GM19025 (cell line): ENCODE measurements around the gene SLC5A12.

ENCODE experiments used
- ATAC-seq: cut with Tn5 transposase; IDR thresholded peaks from one replicate; pipeline ENCODE4 v1.9.1; 2021; ENCODE audit warnings: mild to moderate bottlenecking, low read depth, moderate library complexity; ENCODE audit not compliant: unreplicated experiment

Gene SLC5A12, protein sequence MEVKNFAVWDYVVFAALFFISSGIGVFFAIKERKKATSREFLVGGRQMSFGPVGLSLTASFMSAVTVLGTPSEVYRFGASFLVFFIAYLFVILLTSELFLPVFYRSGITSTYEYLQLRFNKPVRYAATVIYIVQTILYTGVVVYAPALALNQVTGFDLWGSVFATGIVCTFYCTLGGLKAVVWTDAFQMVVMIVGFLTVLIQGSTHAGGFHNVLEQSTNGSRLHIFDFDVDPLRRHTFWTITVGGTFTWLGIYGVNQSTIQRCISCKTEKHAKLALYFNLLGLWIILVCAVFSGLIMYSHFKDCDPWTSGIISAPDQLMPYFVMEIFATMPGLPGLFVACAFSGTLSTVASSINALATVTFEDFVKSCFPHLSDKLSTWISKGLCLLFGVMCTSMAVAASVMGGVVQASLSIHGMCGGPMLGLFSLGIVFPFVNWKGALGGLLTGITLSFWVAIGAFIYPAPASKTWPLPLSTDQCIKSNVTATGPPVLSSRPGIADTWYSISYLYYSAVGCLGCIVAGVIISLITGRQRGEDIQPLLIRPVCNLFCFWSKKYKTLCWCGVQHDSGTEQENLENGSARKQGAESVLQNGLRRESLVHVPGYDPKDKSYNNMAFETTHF

DNA sequence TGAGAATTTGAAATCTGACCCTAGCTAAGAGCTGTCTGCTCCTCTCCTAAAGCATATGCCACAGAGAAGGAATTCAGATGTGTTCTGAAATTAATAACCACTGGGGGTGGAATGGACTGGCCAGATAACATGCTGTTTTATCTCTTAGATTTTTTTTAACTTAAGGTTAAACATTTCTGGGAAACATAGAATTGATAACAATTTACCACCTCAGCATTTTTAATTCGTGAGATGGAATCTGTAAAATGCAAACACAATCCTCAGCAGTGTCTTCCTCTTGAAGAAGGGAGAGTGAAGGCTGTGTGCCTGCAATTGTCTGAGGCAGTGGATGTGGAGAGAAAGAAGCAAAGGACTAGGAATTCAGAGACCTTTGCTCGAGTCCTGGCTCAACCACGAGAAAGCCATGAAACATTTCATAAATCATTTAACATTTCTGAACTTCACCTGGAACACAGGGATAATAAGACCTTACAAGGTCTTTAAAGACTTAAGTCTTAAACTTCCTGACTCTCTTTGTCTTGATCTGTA is at the start of gene SLC5A12:
Gene SLC5A12, minus strand, starts transcription at position 113 of the 528 bp plus-strand sequence. CDS start 346 bp downstream, outside the sequence.
- no peak for ATAC-seq

DNA sequence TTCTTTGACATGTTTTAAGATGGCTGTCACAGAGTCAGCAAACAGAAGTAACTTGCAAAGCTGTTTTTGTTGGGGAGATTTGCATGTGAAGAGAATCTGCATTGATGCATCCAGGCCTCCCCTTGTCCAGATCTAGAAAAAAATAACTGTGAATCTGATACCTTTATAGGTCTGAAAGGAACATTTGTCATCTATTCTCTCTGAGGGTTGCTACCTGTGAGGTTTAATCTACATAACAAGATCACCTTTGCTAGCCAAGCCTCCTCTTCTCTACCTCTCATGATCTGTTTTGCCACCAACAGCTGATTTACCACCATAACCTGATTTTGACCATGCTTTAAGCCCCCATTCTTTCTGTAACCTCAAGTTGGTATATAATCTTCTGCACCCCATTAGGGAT is 47.2 kb upstream of the SLC5A12 start:
- ATAC-seq = no peak

DNA sequence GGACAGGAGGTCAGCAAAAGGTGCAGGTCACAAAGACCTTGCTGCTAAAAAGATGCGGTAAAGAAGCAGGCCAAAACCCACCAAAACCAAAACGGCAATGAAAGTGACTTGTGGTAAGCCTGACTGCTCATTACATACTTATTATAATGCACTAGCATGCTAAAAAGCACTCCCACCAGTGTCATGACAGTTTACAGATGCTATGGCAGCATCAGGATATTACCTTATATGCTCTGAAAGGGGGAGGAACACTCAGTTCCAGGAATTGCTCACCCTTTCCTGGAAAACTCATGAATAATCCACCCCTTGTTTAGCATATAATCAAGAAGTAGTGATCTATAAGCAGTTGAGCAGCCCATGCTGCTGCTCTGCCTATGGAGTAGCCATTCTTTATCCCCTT is 45.2 kb upstream of the SLC5A12 start:
- ATAC-seq = no peak

DNA sequence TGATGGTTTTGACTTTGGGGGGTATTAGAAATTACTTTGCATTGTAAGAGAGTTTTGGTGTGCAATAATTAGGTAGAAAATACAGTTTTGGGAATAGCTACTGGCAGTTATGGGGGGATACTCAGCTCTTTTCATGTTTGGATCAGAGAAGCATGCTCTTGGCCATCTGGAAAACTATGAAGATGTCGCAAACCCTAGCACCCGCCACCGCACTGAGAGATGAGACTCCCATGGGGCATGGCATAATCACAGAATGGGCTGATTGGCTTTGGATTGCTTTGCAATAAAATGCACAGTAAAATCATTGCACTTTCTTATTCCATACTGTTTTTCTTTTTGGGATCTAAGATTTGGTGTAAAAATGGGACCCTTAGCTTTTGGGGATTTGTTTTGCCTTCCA is 43.5 kb upstream of the SLC5A12 start:
- no peak for ATAC-seq

DNA sequence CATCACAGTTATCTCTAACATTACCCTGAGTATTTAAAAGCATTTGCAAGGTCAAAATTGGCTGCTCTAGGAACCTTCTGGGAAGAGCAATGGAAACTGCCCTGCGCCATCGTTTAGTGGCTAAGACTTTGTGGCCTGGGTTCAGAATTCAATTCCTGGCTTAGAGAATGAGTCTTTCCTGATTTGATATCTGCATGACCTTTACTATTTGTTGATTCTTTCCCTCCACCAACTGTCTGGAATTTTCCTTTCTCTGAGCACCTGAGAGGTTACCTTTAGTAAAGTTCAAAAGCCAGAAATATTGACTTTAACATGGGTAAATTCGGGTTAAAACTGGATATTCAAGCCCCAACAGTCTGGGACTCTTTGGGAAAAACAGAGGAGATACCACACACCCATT is 43.0 kb upstream of the SLC5A12 start:
- ATAC-seq = no peak

DNA sequence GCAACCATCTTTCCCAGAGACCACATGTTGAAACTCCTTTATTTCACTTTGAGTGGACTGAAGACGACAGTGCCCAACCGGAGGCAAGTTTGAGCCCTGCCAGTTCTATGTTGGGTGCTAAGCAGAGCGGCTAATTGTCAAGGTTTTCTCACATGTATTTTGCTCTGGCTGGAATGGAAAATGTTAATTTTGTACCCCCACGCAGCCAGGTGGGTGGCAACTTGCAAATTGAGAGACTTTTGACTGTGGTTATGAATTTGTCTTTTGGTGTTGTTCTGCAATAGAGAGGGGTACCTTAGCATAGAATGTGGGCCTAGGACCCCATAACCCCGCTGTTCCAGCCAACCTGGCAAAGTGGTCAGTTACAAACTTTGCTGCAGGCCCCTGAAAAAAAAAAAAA is 42.5 kb upstream of the SLC5A12 start:
- ATAC-seq = no peak

DNA sequence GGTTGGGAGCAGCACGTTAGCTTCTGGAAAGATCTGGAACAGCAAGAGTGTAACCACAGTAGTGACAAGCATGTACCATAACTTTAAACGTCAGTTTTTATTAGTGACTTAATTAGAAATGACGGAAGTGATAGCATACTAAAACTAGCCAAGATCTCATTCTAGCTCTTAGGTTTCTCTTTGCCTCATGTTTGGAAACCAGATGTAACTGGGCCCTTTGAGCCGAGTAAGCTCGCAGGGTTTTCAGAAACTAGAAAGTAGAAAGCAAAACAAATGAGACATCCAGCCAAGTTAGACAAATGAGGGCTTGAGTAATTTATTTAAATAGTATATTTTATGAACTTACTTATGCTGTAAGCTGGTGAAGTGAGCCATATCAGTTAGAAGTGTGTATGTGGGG is 40.2 kb upstream of the SLC5A12 start:
- ATAC-seq = no peak

DNA sequence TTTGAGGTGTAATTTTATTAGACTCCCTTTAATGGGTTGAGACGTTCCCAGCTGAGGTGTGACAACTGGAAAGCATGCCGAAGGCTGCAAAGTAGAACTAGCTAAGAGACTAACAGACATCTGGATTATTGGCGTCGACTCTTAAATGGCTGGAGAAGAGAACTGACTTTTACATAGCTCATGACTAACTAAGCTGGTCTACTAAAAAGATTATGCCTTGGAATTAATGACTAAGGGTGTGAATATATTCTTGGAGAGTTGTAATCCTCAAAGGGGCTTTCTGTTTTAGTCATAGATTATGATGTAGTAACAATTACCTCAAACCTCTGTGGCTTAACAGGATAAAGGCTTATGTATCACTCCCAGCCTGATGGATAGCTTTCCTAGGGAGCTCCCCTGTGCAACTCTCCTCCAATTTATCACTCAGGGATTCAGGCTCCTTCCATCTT is 39.5 kb upstream of the SLC5A12 start:
- no peak for ATAC-seq

DNA sequence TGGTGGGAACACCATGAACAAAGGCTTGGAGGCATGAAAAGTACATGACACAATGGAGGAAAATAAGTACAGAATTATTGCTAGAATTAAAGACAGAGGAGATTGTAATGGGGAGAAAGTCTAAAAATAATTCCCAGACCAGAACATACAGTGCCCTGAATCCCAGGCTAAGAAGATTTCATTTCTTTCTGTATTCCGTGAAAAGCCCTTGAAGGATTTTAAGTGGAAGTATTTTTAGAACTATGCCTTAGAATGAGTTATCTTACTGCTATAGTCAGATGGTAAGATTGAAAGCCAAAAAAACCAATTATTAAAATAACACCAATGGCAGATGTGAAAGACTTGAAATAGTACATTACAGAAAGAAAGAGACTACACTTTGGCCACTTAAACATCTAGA is 36.1 kb upstream of the SLC5A12 start:
- ATAC-seq = no peak

DNA sequence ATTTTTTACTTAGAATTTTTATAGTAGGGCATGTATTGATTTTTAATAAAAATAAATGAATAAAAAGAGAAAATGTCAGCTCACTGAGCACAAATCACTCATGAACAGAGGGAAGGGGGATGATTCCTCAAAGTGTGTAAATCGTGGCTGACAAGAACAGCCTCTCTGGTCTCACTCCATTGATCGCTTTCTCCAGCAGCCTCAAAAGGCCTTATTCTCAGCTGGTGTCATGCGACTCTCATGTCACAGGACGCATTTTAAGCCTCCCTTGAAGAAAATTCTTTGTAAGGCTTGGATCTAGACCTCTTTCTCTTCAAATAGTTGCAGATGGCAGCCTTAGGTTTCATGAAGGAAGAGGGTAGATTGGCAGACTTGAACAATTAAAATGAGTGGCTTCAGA is 33.9 kb upstream of the SLC5A12 start:
- ATAC-seq = no peak

DNA sequence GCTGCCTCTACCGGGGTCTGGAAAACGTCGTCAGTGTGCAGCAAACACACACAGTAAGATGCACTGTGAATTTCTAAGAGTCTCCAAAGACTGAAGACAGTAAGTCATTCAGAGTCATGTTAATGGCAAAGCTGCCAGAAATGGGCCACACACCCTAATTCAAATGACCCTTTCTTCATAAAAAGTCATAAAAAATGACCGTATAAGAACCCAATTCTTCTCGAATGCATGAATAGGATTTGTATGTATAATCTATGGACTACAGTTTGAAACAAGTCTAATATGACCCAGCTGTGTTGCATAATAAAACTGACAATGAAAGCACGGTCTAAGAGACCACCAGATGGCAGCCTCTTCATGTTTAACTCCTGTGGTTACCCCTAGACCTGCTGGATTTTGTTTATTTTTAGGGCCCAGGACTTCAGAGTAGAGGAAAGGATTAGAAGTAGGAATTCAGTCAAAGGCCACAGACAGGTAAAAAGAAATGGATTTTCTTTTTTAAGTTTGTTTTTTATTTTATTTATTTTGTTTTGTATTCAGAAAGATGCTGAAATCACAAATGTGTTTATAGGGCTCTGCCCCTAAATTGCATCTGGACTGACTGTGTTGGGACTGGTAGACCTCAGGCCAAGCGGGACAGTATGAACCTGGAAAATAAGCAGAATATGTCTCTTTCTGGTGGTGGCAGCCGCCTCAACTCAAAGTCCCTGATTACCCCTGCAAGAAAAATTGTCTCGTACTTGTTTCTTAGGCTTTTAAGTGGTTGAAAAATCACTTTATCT is 32.1 kb upstream of the SLC5A12 start:
- ATAC-seq = no peak

DNA sequence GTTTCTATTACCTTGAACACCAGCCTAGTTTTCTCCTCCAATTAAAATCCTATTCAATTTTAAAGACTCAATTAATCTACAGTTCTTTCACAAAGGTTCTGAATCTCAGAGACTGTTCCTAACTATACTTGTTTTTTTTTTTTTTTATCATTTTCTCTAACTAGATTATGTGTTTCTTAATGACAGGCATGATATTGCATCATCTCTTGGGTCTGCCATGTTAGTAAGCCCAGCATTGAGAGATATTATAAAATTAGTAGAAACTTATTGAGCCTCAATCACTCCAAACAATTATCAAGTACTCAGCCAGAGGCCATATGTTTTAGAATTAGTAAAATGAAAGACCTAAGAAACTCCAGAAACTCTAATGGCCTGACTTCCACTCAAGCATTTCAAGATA is 28.1 kb upstream of the SLC5A12 start:
- no peak for ATAC-seq

DNA sequence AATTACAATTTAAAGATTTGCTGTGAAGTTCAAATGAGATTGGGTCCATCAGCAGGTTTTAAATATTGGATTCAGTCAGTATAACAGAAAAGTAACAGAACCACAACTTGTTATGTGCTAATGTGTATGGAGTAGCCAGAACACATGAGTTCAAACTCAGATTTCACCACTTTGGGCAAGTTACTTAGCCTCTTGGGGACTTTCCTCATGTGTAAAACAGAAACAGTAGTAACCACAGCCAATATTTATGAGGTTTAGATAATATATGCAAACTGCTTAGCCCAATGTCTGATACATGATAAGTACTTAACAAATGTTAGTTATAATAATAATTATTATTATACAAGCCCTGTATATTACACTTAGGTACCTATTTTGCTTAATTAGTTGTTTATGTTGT is 21.8 kb upstream of the SLC5A12 start:
- ATAC-seq = peak; percentile 91

DNA sequence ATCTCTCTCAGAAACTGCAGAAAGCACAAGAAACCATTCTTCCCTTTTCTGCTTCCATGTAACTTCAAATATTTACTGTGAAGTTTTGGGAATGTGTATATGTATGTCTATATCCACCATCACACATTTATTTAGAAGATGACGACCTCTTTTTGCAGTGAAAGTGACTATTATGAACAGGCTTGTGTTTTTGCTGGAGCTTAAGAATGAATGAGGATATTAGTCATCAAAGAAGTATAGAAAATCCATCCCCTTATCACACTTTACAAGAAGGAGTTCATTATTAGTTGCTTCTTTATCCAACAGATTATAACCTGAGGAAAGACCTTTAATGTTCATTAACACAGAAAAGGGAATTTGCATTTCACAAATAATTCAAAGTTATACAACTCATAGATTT is 21.1 kb upstream of the SLC5A12 start:
- ATAC-seq = no peak

DNA sequence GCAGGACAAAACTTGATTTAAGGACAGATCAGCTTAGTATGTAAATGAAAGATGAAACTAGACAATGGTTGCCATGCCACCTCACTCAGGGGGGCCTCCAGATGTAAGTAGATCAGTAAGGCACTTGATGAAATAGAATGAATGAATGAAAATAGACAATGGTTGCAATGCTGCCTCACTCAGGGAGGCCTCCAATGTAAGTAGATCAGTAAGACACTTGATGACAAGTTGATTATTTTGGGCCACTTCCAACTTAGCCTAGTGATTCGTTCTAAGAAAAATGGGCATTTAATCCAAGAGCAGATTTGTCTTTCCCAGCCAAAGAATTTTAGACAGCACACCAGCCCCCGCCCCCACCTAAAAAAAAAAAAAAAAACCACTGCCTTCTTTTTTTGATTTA is 19.2 kb upstream of the SLC5A12 start:
- ATAC-seq = no peak

DNA sequence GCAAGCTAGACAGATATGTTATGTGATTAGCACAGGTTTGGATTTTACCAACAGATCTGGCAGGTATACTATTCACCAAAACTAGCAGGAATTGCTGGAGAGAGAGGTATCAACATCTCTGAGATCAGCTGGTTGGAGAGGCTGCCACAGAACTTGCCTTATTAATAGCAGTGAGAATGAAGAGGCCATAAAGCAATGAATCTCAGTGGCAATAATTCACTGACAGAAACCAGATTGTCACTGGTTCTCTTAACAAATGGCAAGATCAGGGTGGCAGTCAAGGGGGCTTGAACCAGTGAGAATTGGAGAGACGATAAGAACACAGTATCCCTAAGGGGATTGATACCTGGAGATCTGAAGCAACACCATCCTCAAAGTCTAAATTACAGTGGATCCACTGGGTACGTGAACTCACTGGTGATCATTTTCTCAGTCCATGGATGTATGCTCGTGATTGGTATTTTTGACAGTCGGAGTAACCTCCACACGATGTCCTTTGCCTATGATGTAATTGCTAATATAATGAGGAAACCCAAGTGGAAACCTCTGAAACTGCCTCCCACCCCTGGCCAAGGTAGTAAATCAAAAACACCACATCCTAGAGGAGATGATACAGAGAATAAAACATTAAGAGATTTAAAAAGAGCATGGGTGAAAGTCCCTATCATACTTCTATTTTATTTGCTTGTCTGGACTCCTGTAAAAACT is 17.7 kb upstream of the SLC5A12 start:
- ATAC-seq = no peak

DNA sequence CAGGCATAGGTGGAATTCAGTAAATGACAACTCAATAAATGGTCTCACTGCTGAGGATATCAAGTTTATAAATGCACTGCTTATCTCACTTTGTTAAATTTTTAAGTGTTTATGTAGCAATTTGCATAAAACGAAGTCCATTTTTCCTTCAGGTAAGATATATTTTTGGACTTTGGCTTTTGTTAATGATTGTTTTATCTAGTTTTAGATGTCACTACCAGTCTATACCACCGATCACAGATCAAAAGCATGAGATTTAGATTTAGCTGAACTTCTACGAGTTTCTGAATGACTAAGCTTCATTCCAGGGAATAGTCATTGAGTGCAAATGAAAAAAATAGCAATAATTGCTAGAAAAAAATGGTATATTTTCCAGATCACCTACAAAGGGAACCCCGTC is 12.8 kb upstream of the SLC5A12 start:
- no peak for ATAC-seq

DNA sequence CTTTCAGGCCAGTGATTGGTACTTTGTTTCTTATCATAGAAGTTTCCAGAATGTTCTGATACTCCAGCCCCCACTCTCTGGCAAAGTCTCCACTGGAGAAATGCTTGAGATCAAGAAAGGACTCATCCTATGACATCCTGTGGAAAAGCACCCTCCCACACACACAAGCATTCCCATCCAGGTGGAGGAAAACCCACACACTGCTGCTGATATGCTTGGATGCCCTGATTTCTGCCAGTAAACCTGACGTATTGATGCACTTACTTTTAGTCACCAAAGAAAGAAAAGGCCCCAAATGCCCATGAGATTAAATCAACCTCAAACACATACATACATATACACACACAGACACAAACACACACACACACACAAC is 9.2 kb upstream of the SLC5A12 start:
- no peak for ATAC-seq

DNA sequence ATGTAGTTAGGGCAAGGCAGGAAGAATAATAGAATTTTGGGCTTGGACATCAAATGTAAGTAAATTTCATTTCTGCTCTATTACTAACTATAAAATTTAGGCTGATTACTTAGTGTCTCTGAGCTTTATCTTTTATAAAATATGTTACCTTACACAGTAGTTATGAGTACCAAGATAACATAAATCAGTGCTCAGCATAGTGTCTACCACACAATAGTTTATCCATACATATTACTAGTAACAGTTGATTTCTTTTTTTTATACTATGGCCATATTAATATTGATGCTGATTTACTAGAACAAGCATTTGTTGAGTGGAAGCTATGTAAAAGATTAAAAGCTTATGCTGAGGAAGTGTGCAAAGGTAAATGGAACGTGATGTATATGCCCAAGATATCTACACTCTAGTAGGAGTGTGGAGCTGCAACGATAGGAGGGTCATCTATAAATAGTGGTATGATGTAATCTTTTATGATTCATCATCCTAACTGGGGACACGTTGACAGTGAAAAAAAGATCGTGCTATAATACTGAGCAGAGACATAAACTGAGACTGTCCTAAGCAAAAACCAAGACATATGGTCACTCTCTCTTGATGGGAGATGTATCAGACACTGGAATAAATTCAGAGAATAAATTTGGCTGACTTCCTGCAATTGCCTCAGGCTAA is 8.7 kb upstream of the SLC5A12 start:
- no peak for ATAC-seq

DNA sequence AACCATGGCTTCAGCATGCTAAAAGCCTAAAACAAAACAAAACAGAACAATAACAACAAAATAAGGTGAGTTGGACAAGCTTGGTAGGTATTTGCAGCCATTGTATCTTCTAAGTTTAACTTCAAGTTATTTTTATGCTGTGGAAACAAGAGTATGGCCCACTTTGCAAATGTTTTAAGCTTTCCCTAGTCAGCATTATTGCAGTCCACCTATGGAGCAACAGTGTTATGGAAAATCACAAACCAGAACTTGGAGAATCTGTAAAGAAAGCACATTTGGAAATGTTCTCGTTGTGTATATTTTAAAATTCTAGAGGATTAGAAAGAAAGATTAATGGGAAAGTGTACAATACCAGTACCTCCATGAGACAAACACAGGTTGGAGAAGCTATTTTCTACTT is 7.4 kb upstream of the SLC5A12 start:
- ATAC-seq = no peak
